ENCODE data around the gene DOCK11. TPM values are rescaled to one million over a fixed set of nuclear protein-coding genes. Genes with fewer than 3 reads are reported as not detected.

DOCK11 gene
- total and polyA plus RNA-seq, 2 experiments from 2014 or later = 7.6 to 8.3 TPM

GRCh38 chrX:118665204-118665603, 169.6 kb downstream of the DOCK11 start:
- Histone ChIP-seq H3K4me1 (ENCODE audit: insufficient read depth) (no peaks in the 10 kb centered on the region), H3K9me2 (replicated peaks; ENCODE audit: insufficient read depth) (no peaks in the 10 kb centered on the region), H3K36me3 (replicated peaks; ENCODE audit: insufficient read depth, low read depth) (no peaks in the 10 kb centered on the region), H3K4me3 (no peak overlapping the region), H3K9me3 (ENCODE audit: low read depth) (peaks cover 6% of the 10 kb centered on the region), H3K27ac (no peak overlapping the region), H3K79me2 (no peaks in the 10 kb centered on the region), H4K20me1 (ENCODE audit: insufficient read depth, poor library complexity, severe bottlenecking) (no peaks in the 10 kb centered on the region), H2AFZ (no peak overlapping the region), H3K27me3 (no peaks in the 10 kb centered on the region), H3K4me2 (no peak overlapping the region)
- DNase-seq (ENCODE audit: low spot score) = no peak
- TF ChIP-seq EZH2 (IDR thresholded peaks at IDR 0.05; ENCODE audit: borderline replicate concordance) (no peak), EZH2phosphoT487 (IDR thresholded peaks at IDR 0.05; ENCODE audit: low read depth, severe bottlenecking, unreplicated experiment) (no peak)
- TF ChIP-seq, protein P1, sequence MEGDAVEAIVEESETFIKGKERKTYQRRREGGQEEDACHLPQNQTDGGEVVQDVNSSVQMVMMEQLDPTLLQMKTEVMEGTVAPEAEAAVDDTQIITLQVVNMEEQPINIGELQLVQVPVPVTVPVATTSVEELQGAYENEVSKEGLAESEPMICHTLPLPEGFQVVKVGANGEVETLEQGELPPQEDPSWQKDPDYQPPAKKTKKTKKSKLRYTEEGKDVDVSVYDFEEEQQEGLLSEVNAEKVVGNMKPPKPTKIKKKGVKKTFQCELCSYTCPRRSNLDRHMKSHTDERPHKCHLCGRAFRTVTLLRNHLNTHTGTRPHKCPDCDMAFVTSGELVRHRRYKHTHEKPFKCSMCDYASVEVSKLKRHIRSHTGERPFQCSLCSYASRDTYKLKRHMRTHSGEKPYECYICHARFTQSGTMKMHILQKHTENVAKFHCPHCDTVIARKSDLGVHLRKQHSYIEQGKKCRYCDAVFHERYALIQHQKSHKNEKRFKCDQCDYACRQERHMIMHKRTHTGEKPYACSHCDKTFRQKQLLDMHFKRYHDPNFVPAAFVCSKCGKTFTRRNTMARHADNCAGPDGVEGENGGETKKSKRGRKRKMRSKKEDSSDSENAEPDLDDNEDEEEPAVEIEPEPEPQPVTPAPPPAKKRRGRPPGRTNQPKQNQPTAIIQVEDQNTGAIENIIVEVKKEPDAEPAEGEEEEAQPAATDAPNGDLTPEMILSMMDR (IDR thresholded peaks at IDR 0.05; ENCODE audit: poor library complexity) = no peak

GRCh38 chrX:118666521-118666920, 170.9 kb downstream of the DOCK11 start:
- Histone ChIP-seq H4K20me1 (ENCODE audit: insufficient read depth, poor library complexity, severe bottlenecking) (no peaks in the 10 kb centered on the region), H3K36me3 (replicated peaks; ENCODE audit: insufficient read depth, low read depth) (no peaks in the 10 kb centered on the region), H3K4me2 (no peak overlapping the region), H3K27ac (no peak overlapping the region), H2AFZ (no peak overlapping the region), H3K9me2 (replicated peaks; ENCODE audit: insufficient read depth) (no peaks in the 10 kb centered on the region), H3K79me2 (no peaks in the 10 kb centered on the region), H3K27me3 (no peaks in the 10 kb centered on the region), H3K9me3 (ENCODE audit: low read depth) (peaks cover 6% of the 10 kb centered on the region), H3K4me3 (no peak overlapping the region), H3K4me1 (ENCODE audit: insufficient read depth) (no peaks in the 10 kb centered on the region)
- 70% methylated on average over 3 of the region's 3 CpGs for WGBS (ENCODE audit: low lambda C conversion rate, missing lambda C conversion rate)
- TF ChIP-seq EZH2 (IDR thresholded peaks at IDR 0.05; ENCODE audit: borderline replicate concordance) (no peak), EZH2phosphoT487 (IDR thresholded peaks at IDR 0.05; ENCODE audit: low read depth, severe bottlenecking, unreplicated experiment) (no peak)
- TF ChIP-seq, protein P1 (IDR thresholded peaks at IDR 0.05; ENCODE audit: poor library complexity) = no peak
- DNase-seq (ENCODE audit: low spot score) = no peak

GRCh38 chrX:118669435-118669834, 173.8 kb downstream of the DOCK11 start:
- no peak for DNase-seq (ENCODE audit: low spot score)
- Histone ChIP-seq H2AFZ (no peak overlapping the region), H3K79me2 (no peaks in the 10 kb centered on the region), H3K4me2 (no peak overlapping the region), H3K36me3 (replicated peaks; ENCODE audit: insufficient read depth, low read depth) (no peaks in the 10 kb centered on the region), H3K27me3 (no peaks in the 10 kb centered on the region), H3K9me2 (replicated peaks; ENCODE audit: insufficient read depth) (no peaks in the 10 kb centered on the region), H3K4me3 (no peak overlapping the region), H3K4me1 (ENCODE audit: insufficient read depth) (no peaks in the 10 kb centered on the region), H3K9me3 (ENCODE audit: low read depth) (peaks cover 6% of the 10 kb centered on the region), H3K27ac (no peak overlapping the region), H4K20me1 (ENCODE audit: insufficient read depth, poor library complexity, severe bottlenecking) (no peaks in the 10 kb centered on the region)
- 75% methylated on average over 4 of the region's 4 CpGs for WGBS (ENCODE audit: low lambda C conversion rate, missing lambda C conversion rate)
- TF ChIP-seq, protein P1 (IDR thresholded peaks at IDR 0.05; ENCODE audit: poor library complexity) = no peak
- no peak for TF ChIP-seq EZH2phosphoT487 (IDR thresholded peaks at IDR 0.05; ENCODE audit: low read depth, severe bottlenecking, unreplicated experiment)
- TF ChIP-seq EZH2 (IDR thresholded peaks at IDR 0.05; ENCODE audit: borderline replicate concordance) = no peak

Data from hepatocyte (in vitro differentiated cells).